ENCODE results near the gene CMPK2.

CMPK2 gene

DNA sequence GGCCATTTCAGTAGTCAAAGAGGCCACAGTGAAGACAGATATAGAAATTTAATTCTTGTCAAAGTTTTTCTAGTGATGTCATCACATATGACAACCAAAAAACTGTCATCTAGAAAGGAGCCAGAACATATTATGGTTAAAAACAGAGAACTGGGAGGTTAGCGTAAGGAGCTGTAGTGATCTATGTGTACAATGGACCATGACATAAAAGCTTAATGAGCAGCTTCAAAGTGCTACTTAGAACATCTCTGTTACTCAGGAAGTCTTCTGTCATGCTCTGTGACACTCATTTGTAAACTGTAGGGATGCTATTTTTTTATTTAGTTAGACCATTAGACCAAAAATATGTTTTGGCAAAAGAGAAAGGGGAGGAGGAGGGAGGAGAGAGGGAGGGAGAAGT, 57.3 kb downstream of the CMPK2 start:
- no peak for DNase-seq

GRCh38 chr2:6806604-6807003, 59.1 kb downstream of the CMPK2 start:
- no peak for DNase-seq

DNA sequence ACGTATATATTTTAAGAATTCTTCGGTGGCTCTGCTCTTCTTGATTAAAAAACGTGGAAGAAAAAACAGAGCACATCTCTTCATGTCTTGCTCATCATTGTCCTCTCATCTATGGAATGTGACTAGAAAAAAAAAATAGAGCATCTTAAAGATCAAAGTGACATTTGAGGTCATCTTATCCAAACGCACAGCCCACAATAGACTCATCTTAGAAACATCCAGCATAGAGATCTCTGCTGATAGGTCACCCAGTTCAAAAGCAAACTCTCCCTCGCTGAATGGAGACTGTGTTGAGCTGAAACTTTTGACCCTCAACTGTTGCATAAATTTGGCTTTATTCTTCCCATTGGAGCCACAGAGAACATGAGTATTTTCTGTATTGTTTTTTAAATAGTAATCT, 65.2 kb downstream of the CMPK2 start:
- no peak for DNase-seq

All from NCI-H345 (cell line).